Stimulated activated CD8-positive, alpha-beta memory T cell treated with anti-CD3 and anti-CD28 coated beads, Interleukin-2, amount 100 ng/mL, for 1 hour (primary cell): ENCODE data around the gene COMMD8.
"Not testable (repeated sequence)": the region's sequence is repeated elsewhere in the genome, so short reads cannot be mapped to it uniquely, and the experiment has no call there.

Experiments used
- DNase-seq, 2 donors: peaks; one replicate each; pipeline ENCODE4 v3.0.0-alpha.2; 2020; ENCODE audit warnings: low read depth in 2 of 2

COMMD8 gene

GRCh38 chr4:47463235-47463956 is at the start of gene COMMD8:
Gene COMMD8 (minus strand): TSS chr4:47463702. CDS start chr4:47463651, 51 bp downstream.
- DNase-seq: peak; percentile 94 to 97

- no peak for DNase-seq
Observed at GRCh38 chr4:47510506-47511143, 47.1 kb upstream of the COMMD8 start.

GRCh38 chr4:47505666-47506065 is 42.2 kb upstream of the COMMD8 start:
- DNase-seq: no peak

- DNase-seq: no peak
Observed at GRCh38 chr4:47505147-47505546, 41.6 kb upstream of the COMMD8 start.

- DNase-seq: no peak
Observed at GRCh38 chr4:47500776-47501175, 37.3 kb upstream of the COMMD8 start.

GRCh38 chr4:47499700-47500099 is 36.2 kb upstream of the COMMD8 start:
- no peak for DNase-seq

- DNase-seq: no peak
Observed at GRCh38 chr4:47498899-47499298, 35.4 kb upstream of the COMMD8 start.

GRCh38 chr4:47494124-47494430 is 30.6 kb upstream of the COMMD8 start:
- DNase-seq: no peak

- DNase-seq: no peak
Observed at GRCh38 chr4:47493238-47494123, 30.0 kb upstream of the COMMD8 start.

- DNase-seq: no peak
Observed at GRCh38 chr4:47490550-47490949, 27.0 kb upstream of the COMMD8 start.

GRCh38 chr4:47488706-47489105 is 25.2 kb upstream of the COMMD8 start:
- DNase-seq: no peak

GRCh38 chr4:47486727-47487126 is 23.2 kb upstream of the COMMD8 start:
- not testable (repeated sequence) for DNase-seq

GRCh38 chr4:47486231-47486673 is 22.8 kb upstream of the COMMD8 start:
- DNase-seq: no peak

GRCh38 chr4:47485768-47486167 is 22.3 kb upstream of the COMMD8 start:
- DNase-seq: no peak

- DNase-seq: peak; percentile 42 to 47
Observed at GRCh38 chr4:47485047-47485692, 21.7 kb upstream of the COMMD8 start, which contains the start of gene ATP10D. Gene ATP10D (plus strand): TSS chr4:47485275. CDS start chr4:47512541, 27,266 bp downstream.

- no peak for DNase-seq
Observed at GRCh38 chr4:47484168-47484567, 20.7 kb upstream of the COMMD8 start.

GRCh38 chr4:47483745-47484144 is 20.2 kb upstream of the COMMD8 start:
- no peak for DNase-seq

- DNase-seq: no peak
Observed at GRCh38 chr4:47482326-47482725, 18.8 kb upstream of the COMMD8 start.

- DNase-seq: no peak
Observed at GRCh38 chr4:47478804-47479203, 15.3 kb upstream of the COMMD8 start.

GRCh38 chr4:47475411-47475810 is 11.9 kb upstream of the COMMD8 start:
- DNase-seq: no peak

- no peak for DNase-seq
Observed at GRCh38 chr4:47474799-47475198, 11.3 kb upstream of the COMMD8 start.
